Activated CD4-positive, alpha-beta T cell treated with anti-CD3 and anti-CD28 coated beads, Interleukin-2, amount 50 U/mL, for 1 hour (primary cell): ENCODE results near the gene GABBR2.

Experiments
- DNase-seq: peaks from one replicate; pipeline ENCODE4 v3.0.0-alpha.2; 2020

Gene GABBR2

DNA sequence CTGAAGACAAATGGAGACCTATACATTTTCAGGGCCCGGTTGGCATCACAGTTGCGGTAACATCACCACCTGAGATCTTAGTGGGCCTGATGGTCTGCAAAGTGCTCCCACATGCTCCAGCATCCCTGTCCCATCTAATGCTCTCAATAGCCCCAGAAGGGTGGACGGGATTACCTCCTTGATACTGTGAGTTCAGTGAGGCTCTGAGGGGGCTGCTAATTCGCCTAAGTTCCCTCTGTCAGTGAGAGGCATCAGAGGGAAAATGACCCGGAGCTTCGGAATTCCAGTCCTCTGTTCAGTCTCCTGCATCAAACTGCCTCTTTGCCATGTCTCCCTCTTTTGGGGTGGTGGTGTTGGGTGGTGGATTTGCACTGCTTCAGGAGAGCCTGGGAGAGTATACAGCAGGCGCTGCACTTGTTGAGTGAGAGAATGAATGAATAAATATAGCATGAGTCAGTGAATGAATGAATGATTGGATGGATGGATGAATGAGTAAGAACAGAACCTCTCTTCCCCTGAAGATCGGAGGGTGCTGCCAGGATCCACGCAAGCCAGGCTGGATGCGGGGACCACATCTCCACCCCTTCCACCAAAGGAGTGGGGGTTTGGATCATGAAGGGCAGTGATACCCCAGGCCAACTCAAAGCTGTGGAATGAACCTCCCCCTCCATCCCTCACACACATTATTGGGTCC, 141.0 kb downstream of the GABBR2 start:
- no peak for DNase-seq

DNA sequence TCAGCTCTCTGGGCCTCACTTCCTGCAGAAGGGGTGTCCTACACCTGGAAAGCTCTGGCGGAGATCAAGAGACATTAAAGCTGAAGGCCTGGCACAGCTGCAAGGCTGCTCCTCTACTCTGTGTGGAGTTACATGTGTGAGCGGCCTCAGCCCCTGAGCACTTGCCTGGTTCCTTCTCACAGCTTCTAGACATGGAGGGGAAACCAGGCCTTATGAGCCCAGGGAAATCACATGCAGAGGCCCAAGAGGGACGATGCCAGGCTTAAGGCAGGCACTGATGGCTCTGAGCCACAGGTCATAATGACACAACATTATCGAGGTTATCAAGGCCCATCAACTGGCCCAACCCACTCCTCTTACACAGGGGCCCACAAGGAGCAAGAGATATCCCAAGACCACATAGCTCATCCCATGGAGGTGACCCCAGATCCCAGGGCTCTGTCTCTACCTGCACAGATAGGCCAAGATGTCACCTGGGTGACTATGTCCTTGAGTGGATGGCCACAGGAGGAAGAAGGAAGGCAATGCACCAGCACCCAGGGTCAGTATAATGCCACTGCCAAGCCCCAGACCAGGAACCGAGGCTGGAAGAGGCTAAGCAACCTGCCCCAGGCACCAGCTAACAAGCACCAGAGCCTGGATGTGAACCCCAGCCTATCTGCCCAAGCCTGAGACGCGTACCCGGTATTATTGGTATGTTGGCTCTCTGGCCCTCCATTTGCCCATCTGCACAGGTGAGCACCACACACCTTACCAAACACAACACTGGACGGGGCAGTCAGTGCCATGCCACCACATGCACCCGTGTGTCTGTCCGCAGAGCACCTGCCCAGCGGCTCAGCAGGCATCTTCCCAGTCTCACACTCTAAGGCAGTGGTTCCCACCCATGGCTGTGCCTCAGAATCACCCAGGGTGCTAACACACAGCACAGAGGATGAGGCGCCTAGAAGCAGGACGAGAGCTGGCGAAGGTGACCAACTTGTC, 143.3 kb downstream of the GABBR2 start:
- no peak for DNase-seq

DNA sequence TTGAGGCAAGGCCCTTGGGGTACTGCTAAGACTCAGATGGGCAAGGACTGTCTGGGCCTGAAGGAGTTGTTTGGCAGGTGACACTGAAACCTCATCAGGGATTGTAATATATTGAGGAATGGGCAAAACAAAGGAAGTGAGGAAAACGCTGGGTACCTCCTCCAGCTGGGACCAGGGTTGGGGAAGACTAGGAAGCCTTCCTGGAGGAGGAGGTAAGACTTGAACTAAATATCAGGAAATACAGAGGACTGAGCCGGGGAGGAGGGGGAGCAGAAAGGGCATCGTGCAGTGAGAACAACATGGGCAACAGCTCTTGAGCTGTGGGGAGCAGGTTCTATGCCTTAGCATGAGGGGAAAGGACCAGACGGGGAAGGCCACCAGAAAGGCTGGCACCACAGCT, 144.0 kb downstream of the GABBR2 start:
- no peak for DNase-seq

DNA sequence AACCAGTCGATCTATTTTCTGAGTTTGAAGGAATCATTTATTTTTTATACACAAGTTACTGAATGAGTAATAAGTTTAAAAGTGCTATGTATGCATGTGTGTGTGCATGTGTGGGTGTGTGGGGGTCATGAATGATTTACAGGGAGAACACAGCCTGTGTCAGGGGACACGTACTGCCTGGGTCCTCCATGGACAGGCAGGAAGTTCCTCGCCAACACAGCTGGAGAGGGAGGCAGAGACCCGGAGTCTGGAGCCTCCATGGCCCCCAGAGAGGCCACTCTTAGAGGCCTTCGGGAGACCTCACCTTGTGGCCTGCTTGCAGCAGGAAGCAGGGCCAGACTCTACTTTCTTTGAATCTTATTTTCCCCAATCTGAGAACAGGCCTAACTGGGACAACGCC, 144.7 kb downstream of the GABBR2 start:
- DNase-seq, result no peak

DNA sequence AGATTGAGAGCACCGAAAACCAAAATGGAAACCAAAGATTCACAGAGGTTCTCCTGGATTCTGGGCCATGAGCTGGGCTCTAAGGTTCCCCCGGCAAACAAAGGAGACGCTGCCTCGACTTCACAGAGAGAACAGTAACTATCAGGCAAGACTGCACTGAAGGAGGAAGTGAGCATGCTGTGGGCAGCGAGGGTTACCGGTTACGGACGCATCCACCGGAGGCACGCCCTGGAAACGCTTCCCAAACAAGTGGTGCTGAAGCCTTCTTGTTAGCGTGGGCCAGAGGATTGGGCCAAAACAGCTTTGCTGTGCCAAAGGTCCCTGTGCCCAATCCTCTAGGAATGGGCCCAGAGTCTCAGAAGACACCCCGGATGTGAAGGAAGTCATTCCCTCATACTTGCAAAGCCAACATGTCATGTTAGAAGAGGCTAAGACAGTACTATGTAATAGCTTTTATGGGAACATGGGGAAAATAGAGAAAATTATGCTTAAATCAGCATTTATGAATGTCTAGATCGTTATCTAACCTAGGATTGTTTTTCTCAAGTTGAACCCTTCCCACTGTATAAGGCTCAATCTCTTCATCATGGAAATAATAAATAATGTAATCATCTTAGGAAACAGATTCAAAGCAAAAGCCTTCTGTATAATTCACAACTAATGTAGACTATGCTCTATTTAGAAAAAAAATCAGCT, 145.4 kb downstream of the GABBR2 start:
- no peak for DNase-seq

DNA sequence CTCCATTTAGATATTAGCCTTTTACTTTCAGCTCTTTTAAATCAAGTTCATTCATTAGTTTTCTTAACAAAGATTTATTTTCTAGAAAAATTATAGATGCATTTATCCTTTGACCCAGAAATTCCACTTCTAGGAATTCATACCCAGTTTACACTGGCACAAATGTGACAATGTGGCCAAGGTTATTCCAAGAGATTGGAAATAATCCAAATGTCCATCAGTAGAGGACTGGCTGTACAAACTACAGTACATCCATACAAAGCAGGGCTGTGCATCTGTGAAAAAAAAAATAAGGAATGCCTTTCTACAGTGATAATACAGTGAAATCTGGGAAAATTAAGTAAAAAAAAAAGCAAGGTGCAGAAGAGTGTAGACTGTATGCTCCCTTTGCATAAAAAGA, 149.2 kb downstream of the GABBR2 start:
- DNase-seq, result no peak

DNA sequence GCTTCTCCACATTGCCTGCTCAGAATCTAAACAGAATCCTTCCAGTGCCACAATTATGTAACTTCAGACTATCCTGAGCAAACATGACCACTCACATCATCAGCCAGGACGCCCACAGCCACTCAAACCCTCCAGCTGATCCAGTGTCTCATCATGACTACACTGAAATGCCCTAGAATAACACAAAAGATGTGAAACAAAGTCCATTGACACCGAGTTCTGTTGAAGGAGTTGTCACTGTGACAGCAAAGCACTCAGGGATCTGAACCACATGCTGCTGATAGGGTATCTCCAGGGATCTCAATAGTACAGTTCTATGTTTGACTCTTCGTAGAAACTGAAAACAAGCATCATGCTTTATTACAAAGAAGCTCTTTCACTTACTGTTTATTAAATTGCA, 150.2 kb downstream of the GABBR2 start:
- DNase-seq, result no peak

DNA sequence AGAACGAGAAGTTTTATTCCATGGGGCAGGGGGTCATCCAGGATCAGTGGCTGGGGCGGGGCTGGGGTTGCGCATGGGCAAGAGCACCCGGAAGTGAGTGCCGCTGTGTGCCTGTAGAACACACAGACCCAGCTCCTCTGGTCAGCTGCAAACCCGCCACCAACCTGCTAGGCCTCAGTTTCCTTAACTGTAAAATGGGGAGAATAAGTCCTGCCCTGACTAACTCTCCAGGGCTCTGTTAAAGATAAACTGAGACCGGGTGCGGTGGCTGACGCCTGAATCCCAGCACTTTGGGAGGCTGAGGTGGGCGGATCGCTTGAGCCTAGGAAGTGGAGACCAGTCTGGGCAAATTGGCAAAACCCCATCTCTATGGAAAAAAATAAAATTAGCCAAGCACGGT, 152.2 kb downstream of the GABBR2 start:
- no peak for DNase-seq

DNA sequence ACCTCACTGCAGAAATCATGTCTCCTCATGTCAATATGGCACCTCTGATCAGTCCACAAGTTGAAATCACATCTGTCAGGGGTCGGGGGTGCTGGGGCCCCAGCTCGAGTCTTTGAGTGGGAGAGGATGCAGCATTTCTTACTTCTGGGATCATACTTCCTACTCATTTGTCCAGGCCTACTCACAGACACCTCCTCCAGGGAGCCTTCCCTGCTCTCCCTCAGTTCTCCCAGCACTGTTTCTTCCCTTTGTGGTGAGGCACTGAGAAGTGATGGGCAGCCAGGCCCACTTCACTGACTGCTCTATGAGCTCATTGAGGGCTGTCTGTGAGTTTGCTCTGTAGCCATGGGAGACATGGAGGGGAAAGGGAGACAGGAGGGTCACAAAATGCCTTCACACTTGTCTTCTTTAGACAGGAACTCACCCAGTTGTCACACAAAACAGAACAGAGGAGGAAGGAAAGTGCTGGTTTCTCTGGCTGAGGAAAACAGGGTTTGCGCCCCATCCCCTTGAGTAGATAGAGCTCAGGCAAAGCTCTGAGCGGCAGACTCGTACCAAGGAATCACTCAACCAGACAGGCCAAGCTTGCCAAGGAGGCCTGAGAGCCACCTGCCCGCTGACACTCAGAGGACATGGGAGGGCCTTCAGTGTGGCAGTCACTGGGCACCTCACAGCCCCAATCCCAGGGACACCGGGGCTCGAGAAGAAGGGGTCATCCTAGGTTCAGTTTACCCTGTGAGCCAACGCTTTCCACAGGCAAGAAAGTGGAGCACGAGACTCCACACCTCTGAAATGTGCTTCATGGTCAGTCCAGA, 152.9 kb downstream of the GABBR2 start:
- DNase-seq, result no peak

DNA sequence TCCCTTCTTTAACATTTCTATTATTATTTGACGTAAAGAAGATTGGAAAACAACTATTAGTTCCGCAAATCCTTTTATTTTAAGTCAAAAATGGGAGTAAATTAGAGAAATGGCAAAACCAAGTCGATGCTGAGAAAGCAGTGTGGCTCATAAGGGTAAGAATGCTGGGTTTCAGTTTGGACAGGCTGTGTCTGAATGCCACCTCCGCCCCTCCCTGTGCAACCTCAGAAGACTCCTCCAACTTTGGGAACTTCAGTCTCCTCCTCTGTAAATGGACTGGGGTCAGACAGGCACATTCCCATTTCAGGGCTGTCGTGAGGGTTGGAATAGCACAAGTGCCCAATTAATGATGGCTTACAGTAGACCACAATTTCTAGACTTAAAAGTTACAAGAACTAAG, 154.0 kb downstream of the GABBR2 start:
- no peak for DNase-seq

DNA sequence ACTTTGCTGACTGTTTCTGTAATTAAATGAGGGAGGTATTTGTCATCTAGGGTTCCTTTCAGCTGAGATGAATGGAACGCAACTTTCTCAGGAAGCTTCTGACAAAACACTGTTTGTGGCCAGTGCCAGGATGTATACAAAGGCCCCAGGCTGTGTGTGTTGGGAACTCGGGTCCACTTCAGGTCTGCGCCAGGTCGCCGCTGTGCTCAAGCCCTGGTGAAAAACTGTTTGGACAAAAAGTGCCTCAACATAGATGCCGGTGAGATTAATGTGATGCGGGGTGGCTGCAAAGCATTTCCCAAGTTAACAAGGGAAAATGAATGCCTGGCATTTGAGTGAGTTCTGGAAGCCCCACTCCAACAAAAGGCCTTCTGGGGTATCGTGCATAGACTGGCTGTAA, 156.4 kb downstream of the GABBR2 start:
- no peak for DNase-seq

DNA sequence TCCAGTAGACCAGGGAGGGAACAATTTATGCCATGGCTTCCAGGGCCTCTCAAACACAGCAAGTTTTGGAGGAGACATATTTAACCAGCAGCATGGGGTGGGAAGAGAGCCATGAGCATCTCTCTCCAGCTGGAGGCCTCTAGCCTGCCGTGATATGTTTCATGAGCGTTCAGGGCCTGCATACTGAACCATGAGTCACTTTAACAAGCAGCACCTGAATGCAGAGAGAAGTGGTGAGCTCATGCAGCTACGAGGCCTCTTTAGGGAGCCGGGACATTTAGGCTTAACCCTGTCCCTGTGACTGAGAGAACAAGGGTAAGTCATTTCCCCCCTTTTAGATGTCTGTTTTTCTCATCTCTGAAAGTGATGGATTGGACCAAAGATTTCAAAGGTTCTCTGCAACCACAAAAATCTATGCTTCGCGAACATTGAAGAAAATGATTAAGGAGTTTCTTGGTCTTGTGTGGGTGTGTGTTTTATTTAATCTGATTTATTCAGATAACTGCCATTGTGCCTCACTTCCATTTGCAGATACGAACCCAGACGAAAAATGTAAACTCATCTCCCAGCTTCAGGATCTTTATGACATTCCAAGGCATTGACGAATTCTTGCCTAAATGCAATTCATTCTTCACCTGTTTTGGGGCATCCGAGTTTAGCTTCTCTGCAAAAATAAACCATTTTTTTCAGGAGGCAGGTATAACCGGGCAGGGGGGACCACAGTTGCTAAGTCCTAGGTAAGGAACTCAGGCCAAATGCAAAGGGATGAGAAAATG, 157.0 kb downstream of the GABBR2 start:
- no peak for DNase-seq

DNA sequence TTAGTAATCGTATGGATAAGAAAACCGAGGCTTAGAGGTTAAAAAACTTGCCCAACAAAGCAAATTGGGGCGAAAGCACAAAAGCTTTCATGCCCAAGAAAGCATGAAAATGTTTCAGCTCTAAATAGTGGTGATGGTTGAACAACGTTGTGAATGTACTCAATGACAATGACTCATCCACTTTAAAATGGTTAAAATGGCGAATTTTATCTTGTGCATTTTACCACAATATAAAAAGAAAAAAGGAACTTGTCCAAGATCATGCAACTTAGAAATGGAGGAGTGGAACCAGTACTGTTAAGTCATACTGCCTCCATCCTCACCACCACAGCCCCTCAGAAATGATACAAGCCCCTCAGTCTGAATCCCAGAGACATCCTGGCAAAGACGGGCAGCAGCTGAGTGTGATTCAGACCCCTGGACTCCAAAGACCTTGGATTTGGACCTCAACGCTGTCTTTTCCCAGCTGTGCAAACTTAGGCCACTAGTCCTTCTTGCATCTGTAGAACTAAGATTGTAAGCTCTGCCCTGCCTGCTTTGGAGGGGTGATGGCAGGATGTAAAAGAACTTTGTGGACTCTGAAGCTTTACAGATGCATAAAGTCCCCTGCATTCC, 158.4 kb downstream of the GABBR2 start:
- no peak for DNase-seq

DNA sequence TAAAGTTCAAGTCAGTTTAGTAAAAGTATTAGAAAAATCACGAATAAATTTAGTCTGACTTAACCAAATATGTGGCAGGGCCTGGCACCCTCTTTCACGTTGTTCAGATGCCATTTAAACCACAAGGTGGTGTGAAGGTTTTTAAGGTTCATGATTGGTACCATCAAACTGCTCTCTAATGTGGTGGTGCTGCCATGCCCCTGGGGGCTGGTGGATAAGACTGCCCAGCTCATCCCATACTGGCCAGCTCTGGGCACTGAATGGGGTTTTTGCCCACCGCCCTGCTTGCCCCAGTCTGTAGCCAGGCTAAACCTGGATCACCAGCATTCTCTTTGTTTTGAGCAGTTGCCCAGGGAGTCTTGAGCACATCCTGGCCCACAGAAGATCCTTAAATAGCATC, 159.3 kb downstream of the GABBR2 start:
- no peak for DNase-seq

DNA sequence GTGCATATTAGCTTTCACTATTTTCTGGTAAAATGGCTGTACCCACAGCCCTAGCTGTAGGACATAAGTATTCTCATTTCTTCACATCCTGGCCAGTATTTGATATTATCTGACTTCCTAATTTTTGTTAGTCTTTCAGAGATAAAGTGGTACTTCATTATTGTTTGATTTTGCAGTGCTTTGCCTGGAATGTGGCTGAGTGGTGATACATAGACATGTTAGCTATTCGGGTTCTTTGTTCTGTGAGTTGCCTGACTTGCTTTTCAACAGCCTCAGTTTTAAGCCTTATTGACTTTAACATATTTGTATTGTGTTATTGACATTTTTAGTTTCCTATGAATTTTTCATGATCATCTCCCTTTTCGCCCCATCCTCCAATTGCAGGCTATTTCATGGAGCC, 161.1 kb downstream of the GABBR2 start:
- no peak for DNase-seq

DNA sequence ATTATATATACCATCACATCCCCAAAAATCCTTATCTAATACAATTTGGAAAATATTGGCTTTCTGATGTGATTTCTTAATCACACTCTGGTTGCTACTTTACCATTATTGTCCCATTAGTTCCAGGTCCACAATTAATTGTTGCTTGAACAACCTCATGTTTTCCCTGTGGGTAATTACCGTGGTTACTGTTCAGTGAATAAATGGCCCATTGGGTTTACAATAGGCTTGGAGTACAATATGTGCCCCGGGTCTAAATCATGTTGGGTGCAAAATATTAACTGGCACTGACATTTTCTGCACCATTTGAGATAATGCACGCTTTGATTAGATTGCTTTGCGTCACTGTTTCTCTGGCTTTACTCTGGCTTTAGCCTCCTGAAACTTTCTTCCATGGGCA, 163.7 kb downstream of the GABBR2 start:
- DNase-seq, result no peak

DNA sequence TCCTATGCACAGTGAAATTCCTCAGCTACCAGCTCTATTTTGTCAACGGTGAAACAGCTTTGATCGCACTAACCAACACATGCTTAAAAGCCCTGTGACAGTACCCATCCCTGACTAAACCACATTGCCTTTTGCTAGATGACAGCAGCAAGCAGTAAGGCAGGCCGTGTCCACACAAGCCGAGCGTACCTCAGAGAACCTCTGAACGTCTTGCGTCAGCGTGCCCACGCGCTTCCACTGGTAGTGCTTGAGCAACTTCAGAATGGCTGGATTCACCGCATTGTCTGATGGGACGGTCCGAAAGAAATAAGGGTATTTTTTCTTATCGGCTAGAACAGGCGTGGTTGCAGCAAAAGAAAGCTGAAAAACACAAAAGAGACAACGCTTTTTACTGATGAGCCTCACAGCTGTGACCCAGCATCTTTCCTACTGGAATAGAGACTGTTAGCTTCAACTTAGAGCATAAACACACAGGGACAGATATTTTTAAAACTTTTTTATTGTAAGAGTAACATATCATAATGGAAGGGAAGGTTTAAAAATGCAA, 167.0 kb downstream of the GABBR2 start:
- DNase-seq, result no peak

DNA sequence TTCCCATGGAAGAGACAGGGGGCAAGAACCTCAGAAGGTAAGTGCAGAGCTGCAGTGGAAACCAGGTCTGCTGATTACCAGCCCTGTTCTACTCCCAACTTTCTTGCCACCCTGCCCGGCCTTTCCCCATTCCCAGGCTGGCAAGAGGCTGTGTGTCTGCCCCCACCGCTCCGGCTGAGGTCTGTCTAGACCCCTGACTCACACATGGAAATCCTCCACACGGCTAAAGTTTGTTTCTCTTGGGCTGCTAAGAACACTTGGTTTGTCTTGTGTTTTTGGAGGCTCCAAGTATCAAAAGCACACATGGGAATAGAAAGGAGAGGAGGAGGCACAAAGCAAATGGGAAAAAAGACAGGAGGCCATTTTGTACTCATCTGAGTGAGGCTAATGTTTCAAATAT, 168.3 kb downstream of the GABBR2 start:
- DNase-seq, result no peak

DNA sequence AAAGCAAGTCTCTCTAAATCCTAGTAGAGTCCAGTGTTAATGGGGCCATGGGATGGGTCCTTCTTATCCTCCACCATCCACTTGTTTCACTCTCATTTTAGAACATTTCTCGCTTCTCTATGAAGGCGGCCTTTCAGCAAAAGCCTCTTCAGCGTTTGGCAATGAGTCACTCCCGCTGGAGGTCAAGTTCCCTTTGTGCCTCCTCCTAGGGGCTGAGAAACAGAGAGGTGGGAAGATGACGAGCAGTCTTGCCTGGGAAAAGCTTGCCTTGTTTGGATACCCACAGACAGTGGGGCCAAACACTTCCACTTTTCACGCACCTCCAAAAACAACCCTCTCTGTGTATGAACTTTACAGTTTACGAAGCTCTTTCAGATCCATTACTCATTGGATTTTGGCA, 168.8 kb downstream of the GABBR2 start:
- no peak for DNase-seq

DNA sequence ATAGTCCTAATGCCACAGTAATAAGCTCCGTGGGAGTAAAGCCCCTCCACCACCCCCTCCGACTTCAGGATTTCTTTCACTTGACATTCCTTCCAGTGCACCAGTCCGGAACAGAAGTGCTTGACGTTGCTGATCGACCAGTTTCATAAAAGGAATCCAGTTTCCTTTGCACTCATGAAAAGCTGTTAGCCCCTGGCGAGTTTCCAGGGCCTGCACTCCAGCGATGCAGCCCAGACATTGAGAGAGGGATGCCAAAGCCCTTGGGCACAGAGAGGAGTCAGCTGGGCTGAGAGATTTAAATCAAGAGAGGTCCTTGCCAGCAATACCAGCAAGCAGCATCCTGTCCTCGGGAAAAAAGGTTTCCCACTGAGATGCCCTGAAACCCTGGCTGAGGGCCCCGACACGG, 170.1 kb downstream of the GABBR2 start:
- no peak for DNase-seq

DNA sequence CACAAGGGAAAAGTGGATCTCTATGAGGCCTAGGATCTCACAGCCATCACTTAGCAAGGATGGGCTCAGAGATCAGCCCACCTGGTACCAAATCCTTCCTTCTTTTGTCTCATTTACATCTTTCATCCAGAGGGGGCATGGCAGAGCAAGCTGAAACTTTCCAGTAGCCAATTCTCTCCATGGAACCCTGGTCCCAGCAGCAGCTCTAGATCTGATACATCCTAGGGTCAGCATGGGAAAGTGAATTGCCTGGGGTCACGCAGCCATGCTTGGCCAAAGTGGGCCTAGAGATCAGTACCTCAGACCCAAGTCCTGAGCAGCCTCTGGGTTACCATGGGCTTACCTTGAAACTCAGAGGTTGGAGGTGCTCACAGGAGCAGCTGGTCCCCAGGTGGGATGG, 170.5 kb downstream of the GABBR2 start:
- no peak for DNase-seq
